Measurements from ENCODE around the gene CCSER2.
"Not testable (repeated sequence)": the region's sequence is repeated elsewhere in the genome, so short reads cannot be mapped to it uniquely, and the experiment has no call there.

The CCSER2 gene, protein sequence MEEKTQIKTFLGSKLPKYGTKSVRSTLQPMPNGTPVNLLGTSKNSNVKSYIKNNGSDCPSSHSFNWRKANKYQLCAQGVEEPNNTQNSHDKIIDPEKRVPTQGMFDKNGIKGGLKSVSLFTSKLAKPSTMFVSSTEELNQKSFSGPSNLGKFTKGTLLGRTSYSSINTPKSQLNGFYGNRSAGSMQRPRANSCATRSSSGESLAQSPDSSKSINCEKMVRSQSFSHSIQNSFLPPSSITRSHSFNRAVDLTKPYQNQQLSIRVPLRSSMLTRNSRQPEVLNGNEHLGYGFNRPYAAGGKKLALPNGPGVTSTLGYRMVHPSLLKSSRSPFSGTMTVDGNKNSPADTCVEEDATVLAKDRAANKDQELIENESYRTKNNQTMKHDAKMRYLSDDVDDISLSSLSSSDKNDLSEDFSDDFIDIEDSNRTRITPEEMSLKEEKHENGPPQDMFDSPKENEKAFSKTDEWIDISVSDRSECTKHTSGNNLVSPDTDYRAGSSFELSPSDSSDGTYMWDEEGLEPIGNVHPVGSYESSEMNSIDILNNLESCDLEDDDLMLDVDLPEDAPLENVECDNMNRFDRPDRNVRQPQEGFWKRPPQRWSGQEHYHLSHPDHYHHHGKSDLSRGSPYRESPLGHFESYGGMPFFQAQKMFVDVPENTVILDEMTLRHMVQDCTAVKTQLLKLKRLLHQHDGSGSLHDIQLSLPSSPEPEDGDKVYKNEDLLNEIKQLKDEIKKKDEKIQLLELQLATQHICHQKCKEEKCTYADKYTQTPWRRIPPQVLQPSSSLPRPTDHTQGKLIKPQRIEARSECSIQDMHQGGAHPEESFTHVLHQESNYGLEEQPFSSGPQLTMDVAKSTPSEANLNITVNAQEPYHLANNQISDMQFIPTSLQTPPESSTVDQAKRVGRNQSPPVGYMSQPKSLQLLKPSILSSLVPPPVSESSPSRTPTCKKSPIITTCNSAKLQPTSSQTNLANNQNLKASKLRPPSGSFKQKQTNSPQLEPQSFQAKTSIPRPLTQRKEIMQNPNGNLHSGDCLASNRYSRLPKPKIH
- long read RNA-seq, donor 1, full-length matches to known transcripts = 3 of 3 reads
- long read RNA-seq, donor 1, partial matches to known transcripts = 0 of 3 reads
- long read RNA-seq, donor 1, other reads (novel, unspliced or antisense) = 0 of 3 reads
- long read RNA-seq, donor 2, full-length matches to known transcripts = 4 of 4 reads
- long read RNA-seq, donor 2, partial matches to known transcripts = 0 of 4 reads
- long read RNA-seq, donor 2, other reads (novel, unspliced or antisense) = 0 of 4 reads
- long read RNA-seq, donor 3 = 0 reads
- long read RNA-seq, donor 4, full-length matches to known transcripts = 1 of 1 reads
- long read RNA-seq, donor 4, partial matches to known transcripts = 0 of 1 reads
- long read RNA-seq, donor 4, other reads (novel, unspliced or antisense) = 0 of 1 reads
- long read RNA-seq, donor 5, full-length matches to known transcripts = 4 of 4 reads
- long read RNA-seq, donor 5, partial matches to known transcripts = 0 of 4 reads
- long read RNA-seq, donor 5, other reads (novel, unspliced or antisense) = 0 of 4 reads
- long read RNA-seq, donor 6, full-length matches to known transcripts = 1 of 7 reads
- long read RNA-seq, donor 6, partial matches to known transcripts = 6 of 7 reads
- long read RNA-seq, donor 6, other reads (novel, unspliced or antisense) = 0 of 7 reads
- long read RNA-seq, donor 7, partial matches to known transcripts = 27 of 27 reads
- long read RNA-seq, donor 7, other reads (novel, unspliced or antisense) = 0 of 27 reads
- long read RNA-seq, donor 8, full-length matches to known transcripts = 2 of 2 reads
- long read RNA-seq, donor 8, partial matches to known transcripts = 0 of 2 reads
- long read RNA-seq, donor 8, other reads (novel, unspliced or antisense) = 0 of 2 reads

GRCh38 chr10:84328418-84329195 lies at the start of gene CCSER2:
Gene CCSER2 (plus strand): TSS chr10:84328589. CDS start chr10:84371053, 42,464 bp downstream.
- peak; percentile 93 for DNase-seq

DNA sequence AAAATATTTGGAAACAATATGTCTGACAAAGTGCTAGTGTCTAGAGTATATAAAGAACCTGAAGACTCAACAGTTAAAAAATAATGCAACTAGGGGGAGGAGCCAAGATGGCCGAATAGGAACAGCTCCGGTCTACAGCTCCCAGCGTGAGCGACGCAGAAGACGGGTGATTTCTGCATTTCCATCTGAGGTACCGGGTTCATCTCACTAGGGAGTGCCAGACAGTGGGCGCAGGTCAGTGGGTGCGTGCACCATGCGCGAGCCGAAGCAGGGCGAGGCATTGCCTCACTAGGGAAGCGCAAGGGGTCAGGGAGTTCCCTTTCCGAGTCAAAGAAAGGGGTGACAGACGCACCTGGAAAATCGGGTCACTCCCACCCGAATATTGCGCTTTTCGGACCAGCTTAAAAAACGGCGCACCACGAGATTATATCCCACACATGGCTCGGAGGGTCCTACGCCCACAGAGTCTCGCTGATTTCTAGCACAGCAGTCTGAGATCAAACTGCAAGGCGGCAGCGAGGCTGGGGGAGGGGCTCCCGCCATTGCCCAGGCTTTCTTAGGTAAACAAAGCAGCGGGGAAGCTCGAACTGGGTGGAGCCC lies 48.4 kb upstream of the CCSER2 start:
- DNase-seq = not testable (repeated sequence)

- DNase-seq = no peak
Observed at GRCh38 chr10:84286695-84287094, 41.7 kb upstream of the CCSER2 start.

GRCh38 chr10:84288151-84288550 lies 40.2 kb upstream of the CCSER2 start:
- no peak for DNase-seq

GRCh38 chr10:84289521-84290200 lies 38.7 kb upstream of the CCSER2 start:
- no peak for DNase-seq

DNA sequence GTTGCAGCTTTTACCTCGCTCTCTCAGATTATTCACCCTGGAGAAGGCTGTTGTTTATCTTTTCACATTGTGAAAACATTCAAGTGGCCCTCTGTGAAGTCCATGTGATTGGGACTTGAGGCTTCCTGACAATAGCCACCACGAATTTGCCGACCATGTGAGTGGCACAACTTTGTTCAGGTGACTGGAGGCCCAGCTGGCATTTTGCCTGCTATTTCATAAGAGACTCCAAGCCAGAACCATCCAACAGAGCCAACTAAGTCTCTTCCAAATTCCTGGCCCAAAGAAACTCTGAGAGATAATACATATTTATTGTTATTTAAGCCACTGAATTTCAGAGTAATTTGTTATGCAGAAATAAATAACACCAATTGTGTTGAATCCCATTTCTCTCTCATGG lies 38.2 kb upstream of the CCSER2 start:
- no peak for DNase-seq

DNA sequence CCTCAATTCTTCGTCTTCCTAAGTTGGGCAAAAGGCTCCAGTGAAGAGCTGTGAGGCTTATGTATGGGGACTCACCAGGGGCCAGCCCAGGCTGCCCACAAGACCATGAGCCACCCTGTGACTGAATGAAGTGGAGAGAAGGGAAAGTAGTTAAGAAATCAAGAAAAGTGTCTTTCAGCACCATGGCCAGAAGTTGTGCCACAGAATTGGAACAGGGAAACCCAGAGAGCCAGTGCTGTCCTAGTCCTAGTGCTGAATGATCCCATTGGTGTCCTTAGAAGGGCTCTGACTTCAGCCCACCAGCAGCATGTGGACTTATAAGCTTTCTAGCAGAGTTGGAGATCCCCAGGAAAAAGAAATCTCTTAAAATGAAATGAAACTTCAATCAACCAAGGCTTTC lies 37.0 kb upstream of the CCSER2 start:
- DNase-seq = peak; percentile 7

DNA sequence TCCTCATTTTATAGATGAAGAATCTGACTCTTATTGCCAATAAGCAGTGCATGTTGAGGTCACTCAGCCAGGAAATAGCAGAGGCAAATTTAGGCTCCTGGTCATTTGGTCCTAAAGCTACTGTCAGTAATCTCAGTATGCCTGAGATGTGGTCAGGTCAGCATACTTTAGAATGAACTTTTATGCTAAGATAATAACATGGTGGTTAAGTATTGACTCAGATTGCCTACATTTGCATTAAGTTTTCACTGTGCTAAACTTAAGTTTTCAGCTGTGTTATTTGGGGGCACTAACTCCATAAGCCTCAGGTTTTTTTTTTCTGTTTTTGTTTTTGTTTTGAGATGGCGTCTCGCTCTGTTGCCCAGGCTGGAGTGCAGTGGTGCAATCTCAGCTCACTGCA lies 35.9 kb upstream of the CCSER2 start:
- no peak for DNase-seq

DNA sequence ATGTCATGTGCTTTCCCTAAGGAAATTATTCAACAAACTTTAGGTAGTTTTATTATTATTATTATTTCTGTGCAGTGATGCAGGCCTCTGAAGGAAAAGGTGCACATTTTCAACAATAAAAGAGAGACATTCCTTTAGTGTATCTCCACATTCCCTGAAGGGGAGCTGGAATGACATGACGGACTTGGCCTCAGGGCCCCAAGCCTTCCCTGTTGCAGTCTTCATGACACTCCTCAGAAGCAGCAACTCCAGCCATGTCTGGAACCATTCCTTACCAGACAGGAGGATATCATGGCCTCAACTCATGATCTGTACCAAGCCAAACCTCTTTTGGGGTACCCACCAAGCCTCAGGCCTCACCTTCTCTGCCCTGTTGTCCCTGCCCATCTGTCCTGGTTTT lies 35.2 kb upstream of the CCSER2 start:
- DNase-seq = no peak

DNA sequence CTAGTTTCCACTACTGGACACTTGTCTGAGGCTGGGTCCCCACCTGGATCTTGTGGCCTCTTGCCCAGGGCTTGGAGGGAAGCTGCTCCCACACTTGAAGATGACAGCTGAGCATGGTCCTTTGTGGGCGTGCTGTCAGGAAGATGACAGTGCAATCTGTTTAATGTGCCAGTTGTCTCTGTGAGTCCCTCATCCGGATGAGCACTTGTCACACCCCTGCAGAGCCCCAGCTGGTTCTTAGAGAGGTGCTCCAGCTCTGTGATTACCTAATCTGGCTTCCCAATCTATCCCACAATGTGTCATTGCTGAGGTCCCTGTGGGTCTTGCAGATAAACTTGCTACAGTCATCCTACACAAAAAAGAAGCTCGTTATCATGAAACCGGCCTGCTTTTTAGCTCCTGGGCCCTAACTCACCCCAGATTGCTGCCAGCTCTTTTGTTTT lies 34.8 kb upstream of the CCSER2 start:
- no peak for DNase-seq

- no peak for DNase-seq
Observed at GRCh38 chr10:84294766-84295447, 33.5 kb upstream of the CCSER2 start.

- no peak for DNase-seq
Observed at GRCh38 chr10:84296091-84296981, 32.1 kb upstream of the CCSER2 start.

- no peak for DNase-seq
Observed at GRCh38 chr10:84298057-84298456, 30.3 kb upstream of the CCSER2 start.

DNA sequence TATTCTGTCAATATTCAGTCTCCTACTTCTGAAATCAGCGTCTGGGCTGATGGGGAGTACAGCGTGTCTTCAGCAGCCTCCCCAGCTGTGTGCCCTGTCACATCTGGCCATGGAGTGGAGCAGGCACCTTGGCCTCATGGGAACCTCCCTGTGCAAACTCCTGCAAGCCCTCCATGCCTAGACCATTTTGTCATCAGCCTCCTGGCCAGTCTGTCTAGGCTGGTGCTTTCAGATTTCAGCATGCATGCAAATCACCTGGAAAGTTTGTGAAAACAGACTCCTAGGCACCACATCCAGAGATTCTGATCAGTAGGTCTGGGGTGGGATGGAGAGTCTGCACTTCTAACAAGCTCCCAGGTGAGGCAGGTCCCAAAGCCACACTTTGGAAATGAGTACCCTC lies 26.2 kb upstream of the CCSER2 start:
- no peak for DNase-seq

GRCh38 chr10:84306751-84307384 lies 21.5 kb upstream of the CCSER2 start:
- no peak for DNase-seq

DNA sequence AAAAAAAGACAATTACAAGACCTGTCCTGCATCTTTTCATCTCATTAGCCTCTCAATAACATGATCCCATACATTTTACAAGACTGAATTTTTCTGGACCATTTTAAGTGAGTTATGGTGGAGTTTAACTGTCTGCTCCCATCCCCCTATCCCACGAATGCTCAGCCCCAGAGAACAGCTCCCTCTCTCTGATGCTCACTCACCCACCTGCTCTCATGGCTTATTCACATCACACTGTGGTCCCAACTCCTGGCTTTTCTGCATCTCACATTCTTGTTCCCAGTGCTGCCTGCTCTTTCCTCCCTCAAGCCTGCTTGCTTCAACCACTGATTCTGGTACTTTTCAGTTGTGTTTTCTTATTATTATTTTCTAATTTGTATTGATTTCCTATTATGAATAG lies 20.4 kb upstream of the CCSER2 start:
- no peak for DNase-seq

All from right kidney (tissue), 9 donors.